HG03196 (cell line): ENCODE data around the gene BUD23.
A peak's percentile ranks its signal among the peaks of the same experiment; 100 is the strongest.
"Not testable (repeated sequence)": the region's sequence is repeated elsewhere in the genome, so short reads cannot be mapped to it uniquely, and the experiment has no call there.

Experiments
- ATAC-seq: cut with Tn5 transposase; IDR thresholded peaks from one replicate; pipeline ENCODE4 v1.9.1; 2021; ENCODE audit not compliant: unreplicated experiment

BUD23 gene

DNA sequence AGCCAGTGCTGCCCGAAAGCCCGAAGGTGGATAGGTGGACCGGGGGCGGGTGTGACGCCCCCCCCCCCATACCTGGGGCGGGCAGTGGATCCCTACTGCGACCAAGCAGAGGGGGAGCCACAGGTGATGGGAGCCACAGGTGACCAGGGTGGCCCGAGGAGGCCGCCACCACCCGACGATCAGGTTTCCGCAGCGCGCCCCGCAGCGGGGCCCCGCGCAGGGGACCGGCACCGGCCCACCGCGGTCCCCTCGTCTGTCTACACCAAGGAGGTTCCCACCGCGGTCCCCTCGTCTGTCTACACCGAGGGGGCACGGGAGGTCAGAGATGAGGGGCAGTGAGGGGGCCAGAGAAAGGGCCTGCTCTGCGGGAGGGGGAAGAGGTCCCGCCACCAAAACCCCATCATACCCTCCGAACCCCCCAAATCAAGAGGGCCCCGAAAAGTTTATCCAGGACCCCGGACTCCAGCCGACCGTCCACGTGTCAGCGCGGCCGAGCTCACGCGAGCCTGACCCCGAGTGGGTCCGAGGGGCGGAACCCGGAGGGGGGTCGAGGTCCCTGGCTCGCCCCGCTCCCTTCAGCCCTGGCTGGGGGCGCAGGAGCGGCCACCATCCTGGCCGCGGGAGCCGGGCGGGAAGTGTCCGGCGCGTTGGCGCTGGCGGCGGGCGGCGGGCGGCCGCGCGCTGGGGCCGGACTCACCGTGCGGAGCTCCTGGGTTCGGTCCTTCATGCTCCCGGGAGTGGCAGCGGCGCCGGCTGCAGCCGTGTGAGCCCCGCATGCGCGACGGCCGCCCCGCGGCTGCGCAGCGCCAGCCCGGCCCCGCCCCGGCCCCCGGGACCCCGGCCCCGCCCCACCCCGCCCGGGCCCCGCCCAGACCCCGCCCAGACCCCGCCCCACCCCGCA is 35.8 kb downstream of the BUD23 start, which contains the start of gene STX1A:
STX1A (minus strand) TSS at position 765 of the 901 bp plus-strand sequence; CDS start at position 727, 38 bp downstream.
- no peak for ATAC-seq

- no peak for ATAC-seq
Measured at GRCh38 chr7:73719806-73720169, 36.4 kb downstream of the BUD23 start.

- ATAC-seq = not testable (repeated sequence)
Measured at GRCh38 chr7:73720443-73720842, 37.0 kb downstream of the BUD23 start.

DNA sequence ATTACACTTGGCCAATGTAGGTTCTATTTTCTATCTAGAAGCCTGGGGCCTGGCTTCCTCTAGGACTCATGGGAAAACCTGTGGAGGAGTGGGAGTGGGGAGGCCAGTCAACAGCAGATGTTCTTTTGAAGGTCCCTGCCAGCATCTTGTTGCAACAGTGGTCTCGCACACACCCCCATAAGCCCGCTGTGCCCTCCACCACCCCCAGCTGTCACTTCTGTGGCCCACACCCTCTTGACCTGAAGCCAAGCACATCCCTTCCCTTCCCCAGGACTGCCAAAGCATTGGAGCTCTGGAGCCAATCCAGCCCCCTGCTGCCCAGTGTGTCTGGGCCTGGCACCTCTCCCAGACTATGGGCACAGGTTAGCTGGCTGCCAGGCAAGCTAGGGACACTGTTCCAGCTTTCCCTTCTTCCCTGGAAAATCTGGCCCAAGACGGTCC is 38.0 kb downstream of the BUD23 start:
- no peak for ATAC-seq

- ATAC-seq = not testable (repeated sequence)
Measured at GRCh38 chr7:73722182-73722581, 38.8 kb downstream of the BUD23 start.

DNA sequence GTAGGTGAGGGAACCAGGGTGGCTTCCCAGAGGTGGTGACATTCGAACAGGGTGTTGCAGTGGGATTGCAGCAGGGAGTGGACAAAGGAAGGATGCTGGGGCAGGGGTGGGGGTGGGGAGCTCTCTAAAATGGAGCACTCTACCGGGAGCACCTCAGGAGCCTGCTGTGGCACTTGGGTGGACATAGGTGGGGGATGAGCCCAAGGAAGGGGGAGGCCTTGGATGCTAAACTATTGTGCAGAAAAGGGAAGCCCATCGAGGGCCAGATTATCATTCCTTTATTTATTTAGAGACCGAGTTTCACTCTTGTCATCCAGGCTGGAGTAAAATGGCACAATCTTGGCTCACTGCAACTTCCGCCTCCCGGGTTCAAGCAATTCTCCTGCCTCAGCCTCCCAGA is 39.4 kb downstream of the BUD23 start:
- ATAC-seq = no peak

DNA sequence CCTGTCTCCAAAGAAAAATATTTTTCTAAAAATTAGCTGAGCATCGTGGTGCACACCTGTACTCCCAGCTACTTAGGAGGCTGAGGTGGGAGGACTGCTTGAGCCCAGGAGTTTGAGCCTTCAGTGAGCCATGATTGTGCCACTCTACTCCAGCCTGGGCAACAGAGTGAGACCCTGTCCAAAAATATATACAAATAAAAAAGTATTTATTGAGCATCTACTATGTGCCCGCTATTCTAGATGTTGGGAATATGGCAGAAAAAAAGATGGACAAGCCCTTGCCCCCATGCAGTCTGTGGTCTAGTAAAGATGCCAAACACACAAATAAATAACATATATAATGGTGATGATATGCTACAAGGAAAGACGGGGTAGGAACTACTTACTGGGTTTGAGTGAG is 40.4 kb downstream of the BUD23 start:
- ATAC-seq = no peak

DNA sequence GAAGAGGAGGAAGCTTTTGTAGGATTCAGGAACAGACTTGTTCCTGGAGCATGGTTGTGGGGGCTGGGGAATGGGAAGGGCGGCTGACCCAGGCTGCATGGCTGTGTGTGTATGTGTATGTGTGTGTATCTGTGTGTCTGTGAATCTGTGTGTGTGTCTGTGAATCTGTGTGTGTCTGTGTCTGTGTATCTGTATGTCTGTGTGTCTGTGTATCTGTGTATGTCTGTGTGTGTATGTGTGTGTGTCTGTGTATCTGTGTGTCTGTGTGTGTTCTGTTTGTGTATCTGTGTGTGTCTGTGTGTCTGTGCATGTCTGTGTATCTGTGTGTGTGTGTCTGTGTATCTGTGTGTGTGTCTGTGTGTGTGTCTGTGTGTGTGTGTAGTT is 42.7 kb downstream of the BUD23 start:
- ATAC-seq = no peak

DNA sequence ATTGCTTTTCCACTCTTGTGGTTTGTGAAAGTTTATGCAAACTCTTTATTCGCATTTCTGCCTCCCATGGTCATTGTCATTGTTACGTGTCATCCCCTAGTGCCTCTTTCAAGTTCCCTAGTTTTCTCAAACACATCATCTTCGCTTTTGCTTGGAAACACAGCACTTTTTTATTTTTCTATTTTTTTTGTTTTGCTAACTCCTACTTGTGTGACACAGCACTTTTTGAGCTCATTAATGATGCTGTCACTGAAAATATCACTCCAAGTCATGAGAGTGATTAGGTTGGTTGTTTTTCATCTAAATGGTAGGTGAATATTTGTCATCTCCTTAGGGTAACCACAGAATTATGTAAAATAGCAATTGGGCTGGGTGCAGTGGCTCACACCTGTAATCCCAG is 44.6 kb downstream of the BUD23 start:
- no peak for ATAC-seq

GRCh38 chr7:73728551-73728950 is 45.2 kb downstream of the BUD23 start:
- no peak for ATAC-seq

GRCh38 chr7:73730485-73730884 is 47.1 kb downstream of the BUD23 start:
- ATAC-seq = no peak

DNA sequence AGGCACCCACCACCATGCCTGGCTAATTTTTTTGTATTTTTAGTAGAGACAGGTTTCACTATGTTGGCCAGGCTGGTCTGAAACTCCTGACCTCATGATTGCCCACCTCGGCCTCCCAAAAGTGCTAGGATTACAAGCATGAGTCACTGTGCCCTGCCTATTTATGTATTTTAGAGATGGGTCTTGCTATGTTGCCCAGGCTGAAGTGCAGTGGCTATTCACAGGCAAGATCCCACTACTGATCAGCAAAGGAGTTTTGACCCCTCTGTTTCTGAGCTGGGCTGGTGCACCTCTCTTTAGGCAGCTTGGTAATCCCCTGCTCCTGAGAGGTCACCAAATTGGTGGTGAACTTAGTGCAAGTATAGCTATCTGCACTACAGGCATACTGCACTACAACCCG is 49.0 kb downstream of the BUD23 start:
- no peak for ATAC-seq

DNA sequence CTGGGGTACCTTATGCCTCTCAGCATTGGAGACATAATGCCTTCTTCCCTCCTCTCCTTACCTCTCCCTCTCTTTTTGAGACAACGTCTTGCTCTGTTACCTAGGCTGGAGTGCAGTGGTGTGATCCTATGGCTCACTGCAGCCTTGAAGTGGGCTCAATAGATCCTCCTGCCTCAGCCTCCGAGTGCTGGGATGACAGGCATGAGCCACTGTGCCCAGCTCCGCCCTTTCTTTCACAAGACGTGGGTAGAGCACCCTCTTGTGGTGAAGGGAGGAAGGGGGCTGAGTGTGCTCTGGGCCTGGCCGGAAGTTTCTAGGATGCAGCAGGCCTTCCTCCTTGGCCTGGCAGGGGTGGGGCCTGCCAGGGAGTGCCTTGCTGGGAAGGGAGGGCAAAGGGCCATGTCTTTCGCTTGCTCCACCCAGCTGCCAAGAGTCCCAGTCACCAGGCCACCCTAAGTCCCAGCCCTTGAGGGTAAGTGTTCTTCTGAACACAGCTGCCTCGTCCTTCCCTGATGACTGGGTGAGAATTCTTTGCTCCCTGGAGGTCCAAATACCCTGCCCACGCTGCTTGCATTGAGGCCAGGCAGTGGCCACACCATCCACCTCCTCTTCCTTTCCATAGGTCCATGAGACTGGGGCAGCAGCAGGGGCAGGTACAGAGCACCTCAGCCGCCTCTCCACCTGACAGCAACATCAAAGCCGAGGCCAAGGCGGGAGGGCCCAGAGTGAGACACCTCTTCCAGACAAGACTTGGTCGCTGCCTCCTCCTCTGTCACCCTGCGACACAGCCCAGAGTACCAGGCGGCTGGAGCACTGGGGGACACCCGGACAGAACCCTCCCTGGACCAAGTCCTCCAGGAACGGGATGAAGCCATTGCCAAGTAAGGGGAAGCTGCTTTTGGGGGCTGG is 51.5 kb downstream of the BUD23 start:
- peak; percentile 39 for ATAC-seq

- no peak for ATAC-seq
Measured at GRCh38 chr7:73735528-73735905, 52.1 kb downstream of the BUD23 start.

- no peak for ATAC-seq
Measured at GRCh38 chr7:73736885-73737284, 53.5 kb downstream of the BUD23 start.

DNA sequence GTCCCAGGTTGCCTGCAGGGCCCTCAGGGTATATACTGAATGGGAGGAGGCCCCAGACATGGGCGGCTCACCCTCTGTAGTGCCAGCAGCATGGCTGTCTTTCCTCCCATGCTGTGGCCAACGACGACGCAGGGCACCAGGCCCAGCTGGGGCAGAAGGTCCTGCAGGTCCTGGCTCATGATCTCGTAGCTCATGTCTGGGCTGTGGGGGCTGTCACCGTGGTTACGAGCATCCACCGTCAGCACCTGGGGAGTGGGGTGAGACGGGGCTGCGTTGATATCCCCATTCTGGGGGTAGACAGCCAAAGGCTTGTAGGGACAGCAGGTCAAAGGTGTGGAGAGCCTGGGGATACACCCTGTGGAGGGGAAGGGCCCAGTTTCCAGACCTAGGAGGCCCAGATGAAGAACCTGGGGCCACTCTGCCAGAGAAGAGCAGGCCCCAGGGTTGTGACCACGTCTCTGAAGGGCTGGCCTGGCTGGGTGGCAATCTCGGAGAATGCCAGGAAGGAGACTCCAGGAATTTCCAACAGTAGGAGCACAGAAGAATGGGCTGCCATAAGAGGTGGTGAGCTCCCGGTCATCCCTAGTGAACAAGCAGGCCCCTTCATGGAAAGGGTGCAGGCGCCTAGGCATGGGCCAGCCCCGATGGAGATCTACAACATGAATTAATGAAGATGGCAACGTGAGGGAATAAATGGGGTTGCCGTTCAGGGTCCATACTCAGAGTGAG is 54.3 kb downstream of the BUD23 start:
- no peak for ATAC-seq

GRCh38 chr7:73738220-73738611 is 54.8 kb downstream of the BUD23 start:
- peak; percentile 9 for ATAC-seq

GRCh38 chr7:73738612-73739386 is 55.4 kb downstream of the BUD23 start, which contains the start of gene ABHD11:
Gene ABHD11, minus strand, starts transcription at chr7:73738802. Its CDS starts 32 bp downstream, at chr7:73738770.
- peak; percentile 81 for ATAC-seq

DNA sequence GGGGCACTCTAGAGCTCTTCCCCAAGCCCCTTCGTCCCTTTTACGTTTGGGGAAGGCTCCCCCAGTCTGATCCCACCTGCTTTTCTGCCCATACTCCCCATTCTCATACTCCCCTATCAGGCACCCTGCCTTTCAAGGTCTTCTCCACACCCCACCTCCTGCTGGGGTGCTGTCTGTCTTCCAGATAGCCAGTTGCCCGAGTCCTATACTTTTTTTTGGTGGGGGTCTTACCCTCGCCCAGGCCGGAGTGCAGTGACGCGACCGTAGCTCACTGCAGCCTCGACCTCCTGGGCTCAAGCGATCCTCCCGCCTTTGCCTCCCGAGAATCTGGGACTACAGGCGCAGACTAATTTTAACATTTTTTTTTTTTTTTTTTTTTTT is 56.0 kb downstream of the BUD23 start:
- ATAC-seq = no peak

- no peak for ATAC-seq
Measured at GRCh38 chr7:73740212-73740611, 56.8 kb downstream of the BUD23 start.
